ACHN (cell line): ENCODE results near the gene PPP3CB.
"Not testable (repeated sequence)": the region's sequence is repeated elsewhere in the genome, so short reads cannot be mapped to it uniquely, and the experiment has no call there.

ENCODE experiments used
- DNase-seq: peaks from one replicate; pipeline ENCODE4 v3.0.0-alpha.2; 2015
- in situ Hi-C: cut with HindIII; loops from 2 replicates; pipeline ENCODE4 v1.10.0; 2017; ENCODE audit warnings: low sequenced_read_pairs, low pct_ligation_motif_present, low pct_unique_long_range_greater_than_20kb

The PPP3CB gene

GRCh38 chr10:73432646-73433537 lies 62.9 kb downstream of the PPP3CB start:
- in situ Hi-C loops, result no loop called here
- DNase-seq, result no peak

- no peak for DNase-seq
- in situ Hi-C loops, result no loop called here
Measured at GRCh38 chr10:73426318-73426717, 69.5 kb downstream of the PPP3CB start.

GRCh38 chr10:73424478-73424877 lies 71.3 kb downstream of the PPP3CB start:
- in situ Hi-C loops, result no loop called here
- DNase-seq, result no peak

DNA sequence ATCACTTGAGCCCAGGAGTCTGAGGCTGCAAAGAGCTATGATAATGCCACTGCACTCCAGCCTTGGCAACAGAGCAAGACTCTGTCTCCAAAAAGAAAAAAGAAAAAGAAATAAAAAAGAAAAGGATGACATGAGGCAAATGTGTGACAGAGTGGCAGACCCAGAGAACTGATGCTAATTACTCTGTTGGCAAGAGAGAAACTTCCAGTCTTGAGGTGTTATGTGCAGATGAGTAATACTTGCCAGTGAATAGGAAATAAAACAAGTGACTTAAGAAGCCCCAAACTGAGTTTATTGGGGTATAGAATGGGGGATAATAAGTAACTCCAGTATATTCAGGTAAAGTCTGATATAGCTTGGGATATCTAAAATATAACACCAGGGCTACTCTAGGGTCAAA lies 72.5 kb downstream of the PPP3CB start:
- in situ Hi-C loops, result no loop called here
- no peak for DNase-seq

DNA sequence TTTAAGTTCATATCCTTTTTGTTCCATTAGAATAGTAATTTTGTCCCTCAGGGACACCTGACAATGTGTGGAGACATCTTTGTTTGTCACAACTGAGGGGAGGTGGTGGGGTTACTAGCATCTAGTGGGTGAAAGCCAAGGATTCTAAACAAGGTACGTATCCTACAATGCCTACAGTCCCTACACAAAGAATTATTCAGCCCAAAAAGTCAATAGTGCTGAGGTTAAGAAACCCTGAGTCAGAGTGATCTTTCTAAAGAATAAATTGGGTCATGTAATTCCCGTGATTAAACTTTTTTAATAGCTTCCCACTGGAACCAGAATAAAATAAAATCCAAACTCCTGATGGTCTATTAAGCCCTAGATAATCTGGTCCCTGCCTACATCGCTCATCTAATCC lies 79.3 kb downstream of the PPP3CB start:
- in situ Hi-C loops, result no loop called here
- no peak for DNase-seq

GRCh38 chr10:73414230-73414945 lies 81.4 kb downstream of the PPP3CB start:
- DNase-seq, result no peak
- in situ Hi-C loops, result no loop called here

- in situ Hi-C loops, result no loop called here
- DNase-seq, result peak; percentile 92
Measured at GRCh38 chr10:73413528-73414229, 82.1 kb downstream of the PPP3CB start, which contains the start of gene ANXA7. Gene ANXA7 (minus strand): TSS chr10:73414058. CDS start chr10:73400856, 13,202 bp downstream.

DNA sequence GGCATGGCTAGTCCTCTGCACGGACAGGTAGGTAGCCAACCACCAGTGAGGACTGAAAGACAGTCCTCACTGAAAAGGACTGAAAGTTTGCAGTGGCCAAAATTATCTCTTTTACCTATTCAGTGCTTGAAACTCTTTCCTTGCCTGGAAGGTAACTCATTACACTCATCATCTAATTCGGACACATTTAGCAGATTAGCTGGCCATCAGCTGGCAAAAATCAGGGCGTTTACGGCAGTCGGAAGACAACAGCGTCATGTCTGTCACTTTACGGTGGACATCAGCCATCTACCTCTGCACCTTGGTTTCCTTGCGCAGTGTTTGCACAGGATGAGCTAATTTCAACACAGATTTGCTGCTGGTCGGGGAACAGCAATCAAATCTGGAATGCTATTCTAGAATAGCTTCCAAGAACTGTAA lies 82.7 kb downstream of the PPP3CB start:
- in situ Hi-C loops, result no loop called here
- peak; percentile 52 for DNase-seq

DNA sequence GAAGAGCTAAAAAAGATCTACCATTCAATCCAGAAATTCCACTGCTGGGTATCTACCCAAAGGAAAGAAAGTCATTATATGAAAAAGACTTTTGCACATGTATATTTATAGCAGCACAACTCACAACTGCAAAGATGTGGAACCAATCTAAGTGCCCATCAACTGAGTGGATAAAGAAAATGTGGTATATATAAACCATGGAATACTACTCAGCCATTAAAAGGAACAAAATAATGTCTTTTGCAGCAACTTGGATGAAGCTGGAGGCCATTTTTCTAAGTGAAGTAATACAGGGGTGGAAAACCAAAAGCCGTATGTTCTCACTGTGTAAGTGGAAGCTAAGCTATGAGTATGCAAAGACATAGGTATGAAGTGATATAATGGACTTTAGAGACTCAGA lies 84.9 kb downstream of the PPP3CB start:
- no peak for DNase-seq
- in situ Hi-C loops, result no loop called here

DNA sequence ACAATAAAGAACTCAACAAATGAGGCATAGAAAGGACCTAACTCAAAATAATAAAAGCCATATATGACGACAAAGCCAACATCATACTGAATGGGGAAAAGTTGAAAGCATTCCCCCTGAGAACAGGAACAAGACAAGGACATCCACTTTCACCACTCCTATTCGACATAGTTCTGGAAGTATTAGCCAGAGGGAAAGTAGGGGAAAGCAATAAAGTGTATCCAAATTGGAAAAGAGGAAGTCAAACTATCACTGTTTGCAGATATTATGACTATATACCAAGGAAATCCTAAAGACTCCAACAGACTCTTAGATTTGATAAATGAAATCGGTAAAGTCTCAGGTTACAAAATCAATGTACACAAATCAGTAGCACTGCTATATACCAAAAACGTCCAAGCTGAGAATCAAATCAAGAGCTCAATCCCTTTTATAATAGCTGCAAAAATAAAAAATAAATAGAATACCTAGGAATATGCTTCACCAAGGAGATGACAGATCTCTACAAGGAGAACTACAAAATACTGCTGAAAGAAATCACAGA lies 86.8 kb downstream of the PPP3CB start:
- in situ Hi-C loops, result no loop called here
- DNase-seq, result no peak

DNA sequence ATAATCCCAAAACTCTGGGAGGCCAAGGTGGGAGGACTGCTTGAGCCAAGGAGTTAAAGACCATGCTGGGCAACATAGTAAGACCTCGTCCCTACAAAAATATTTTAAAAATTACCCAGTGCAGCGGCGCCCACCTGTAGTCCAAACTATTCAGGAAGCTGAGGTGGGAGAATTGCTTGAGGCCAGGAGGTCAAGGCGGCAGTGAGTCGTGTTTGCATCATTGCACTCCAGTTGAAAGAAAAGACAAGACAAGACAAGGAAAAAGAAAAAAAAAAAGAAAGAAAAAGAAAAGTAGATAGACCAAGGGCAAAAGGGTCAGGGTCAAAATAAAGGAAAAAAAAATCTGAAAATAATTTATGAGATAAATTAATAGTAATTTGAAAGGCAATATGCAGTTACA lies 87.8 kb downstream of the PPP3CB start:
- in situ Hi-C loops, result no loop called here
- peak; percentile 19 for DNase-seq

DNA sequence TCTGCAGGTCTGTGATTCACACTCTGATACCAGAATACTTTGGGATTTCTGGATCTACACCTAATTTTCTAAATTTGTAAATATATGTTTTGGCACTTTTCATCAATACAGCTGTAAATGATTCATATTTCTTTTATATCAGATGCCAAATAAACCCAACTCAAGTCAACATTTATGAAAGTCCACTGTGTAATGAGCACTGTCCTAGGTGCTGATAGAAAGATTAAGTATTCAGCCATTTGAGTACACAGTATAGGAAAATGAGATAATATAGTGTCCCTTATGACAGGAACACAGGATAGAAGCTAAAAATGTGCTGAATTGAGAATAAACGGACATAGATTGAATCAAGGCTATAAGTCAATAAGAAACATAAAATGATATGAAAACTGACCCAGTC lies 88.3 kb downstream of the PPP3CB start:
- DNase-seq, result no peak
- in situ Hi-C loops, result no loop called here

- no peak for DNase-seq
- in situ Hi-C loops, result no loop called here
Measured at GRCh38 chr10:73406846-73407245, 89.0 kb downstream of the PPP3CB start.

DNA sequence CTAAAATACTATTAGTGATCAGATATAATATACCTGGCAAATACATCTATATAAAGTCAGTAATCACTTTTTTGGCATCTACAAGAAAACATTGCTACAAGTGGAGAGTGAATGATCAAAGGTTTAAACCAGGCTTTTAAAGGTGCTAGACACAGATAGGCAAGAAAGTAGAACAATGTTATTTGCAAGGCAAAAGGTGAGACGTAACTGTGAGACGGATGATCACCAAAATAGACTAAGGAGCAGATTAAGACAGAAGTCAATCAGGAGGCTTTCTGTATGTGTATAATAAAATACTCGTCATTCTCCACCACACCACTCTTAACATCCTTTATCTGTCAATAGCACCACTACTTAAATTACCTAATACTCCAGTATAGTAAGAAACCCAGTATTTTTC lies 90.3 kb downstream of the PPP3CB start:
- in situ Hi-C loops, result no loop called here
- DNase-seq, result no peak

GRCh38 chr10:73404690-73405089 lies 91.1 kb downstream of the PPP3CB start:
- DNase-seq, result no peak
- in situ Hi-C loops, result no loop called here

- DNase-seq, result no peak
- in situ Hi-C loops, result no loop called here
Measured at GRCh38 chr10:73401636-73402035, 94.2 kb downstream of the PPP3CB start.

- no peak for DNase-seq
- in situ Hi-C loops, result no loop called here
Measured at GRCh38 chr10:73399063-73399462, 96.8 kb downstream of the PPP3CB start.

DNA sequence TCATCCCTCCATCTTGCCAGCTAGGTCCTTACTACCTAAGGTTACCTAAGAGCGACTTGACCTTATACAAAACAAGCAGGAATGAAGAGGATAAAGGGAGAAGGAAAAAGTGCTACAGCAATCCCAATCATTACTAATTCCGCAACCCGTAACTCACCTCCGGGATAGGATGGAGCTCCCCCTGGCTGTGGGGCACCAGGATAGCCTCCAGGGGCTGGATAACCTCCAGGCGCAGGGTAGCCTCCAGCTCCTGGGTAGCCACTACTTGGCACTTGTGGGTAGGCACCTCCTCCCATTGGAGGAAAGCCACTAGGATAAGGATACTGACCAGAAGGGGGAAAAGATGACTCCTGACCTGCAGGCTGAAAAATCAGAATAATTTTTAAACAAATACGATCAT lies 97.8 kb downstream of the PPP3CB start:
- peak; percentile 11 for DNase-seq
- in situ Hi-C loops, result no loop called here

DNA sequence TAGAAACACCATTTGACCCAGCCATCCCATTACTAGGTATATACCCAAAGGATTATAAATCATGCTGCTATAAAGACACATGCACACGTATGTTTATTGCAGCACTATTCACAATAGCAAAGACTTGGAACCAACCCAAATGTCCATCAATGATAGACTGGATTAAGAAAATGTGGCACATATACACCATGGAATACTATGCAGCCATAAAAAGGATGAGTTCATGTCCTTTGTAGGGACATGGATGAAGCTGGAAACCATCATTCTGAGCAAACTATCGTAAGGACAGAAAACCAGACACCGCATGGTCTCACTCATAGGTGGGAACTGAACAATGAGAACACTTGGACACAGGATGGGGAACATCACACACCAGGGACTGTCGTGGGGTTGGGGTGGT lies 101.5 kb downstream of the PPP3CB start:
- in situ Hi-C loops, DNase-seq: not testable (repeated sequence)
